ENCODE measurements around the gene SSH2. TPM values are rescaled to one million over a fixed set of nuclear protein-coding genes. Genes with fewer than 3 reads are reported as not detected.

SSH2 gene
- total RNA-seq, 2 experiments from 2014 or later, result 37.5 to 43.5 TPM

DNA sequence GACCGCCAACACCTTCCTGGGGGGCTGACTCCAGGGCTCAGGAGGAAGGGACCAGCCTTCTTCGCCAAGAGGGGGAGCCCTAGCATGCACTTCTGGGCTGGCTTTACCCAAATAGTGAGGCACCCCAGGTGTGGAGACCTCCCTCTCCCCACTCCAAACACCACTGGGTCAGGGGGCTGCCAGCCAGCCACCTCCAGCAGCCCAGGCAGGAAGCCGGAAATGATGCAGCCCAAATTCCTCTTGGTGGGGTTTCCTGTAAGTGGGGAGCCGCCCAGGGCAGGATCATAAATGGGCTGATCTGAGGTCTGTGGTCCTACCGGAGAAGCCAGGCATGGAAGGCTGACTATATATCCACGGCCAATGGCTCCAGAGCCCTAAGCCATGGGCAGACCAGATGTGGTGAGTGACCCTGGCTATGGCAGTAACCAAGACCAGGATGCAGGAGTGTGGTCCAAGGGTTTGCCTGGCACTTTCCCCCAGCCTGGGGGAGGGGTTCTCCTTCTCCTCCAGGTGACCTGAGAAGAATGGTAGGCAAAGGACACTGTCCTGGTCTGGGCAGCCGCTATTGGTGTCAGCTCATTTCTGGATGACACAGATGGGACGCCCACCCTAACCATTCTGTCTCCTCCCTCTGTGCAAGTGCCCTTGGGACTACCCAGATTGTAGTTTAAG is 344.8 kb downstream of the SSH2 start:
- TF ChIP-seq, protein P1, sequence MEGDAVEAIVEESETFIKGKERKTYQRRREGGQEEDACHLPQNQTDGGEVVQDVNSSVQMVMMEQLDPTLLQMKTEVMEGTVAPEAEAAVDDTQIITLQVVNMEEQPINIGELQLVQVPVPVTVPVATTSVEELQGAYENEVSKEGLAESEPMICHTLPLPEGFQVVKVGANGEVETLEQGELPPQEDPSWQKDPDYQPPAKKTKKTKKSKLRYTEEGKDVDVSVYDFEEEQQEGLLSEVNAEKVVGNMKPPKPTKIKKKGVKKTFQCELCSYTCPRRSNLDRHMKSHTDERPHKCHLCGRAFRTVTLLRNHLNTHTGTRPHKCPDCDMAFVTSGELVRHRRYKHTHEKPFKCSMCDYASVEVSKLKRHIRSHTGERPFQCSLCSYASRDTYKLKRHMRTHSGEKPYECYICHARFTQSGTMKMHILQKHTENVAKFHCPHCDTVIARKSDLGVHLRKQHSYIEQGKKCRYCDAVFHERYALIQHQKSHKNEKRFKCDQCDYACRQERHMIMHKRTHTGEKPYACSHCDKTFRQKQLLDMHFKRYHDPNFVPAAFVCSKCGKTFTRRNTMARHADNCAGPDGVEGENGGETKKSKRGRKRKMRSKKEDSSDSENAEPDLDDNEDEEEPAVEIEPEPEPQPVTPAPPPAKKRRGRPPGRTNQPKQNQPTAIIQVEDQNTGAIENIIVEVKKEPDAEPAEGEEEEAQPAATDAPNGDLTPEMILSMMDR (IDR thresholded peaks at IDR 0.05), result peak; percentile 37
- ATAC-seq, result no peak
- peak; percentile 45 for DNase-seq
- Mint-ChIP-seq H3K27ac (peak overlapping the region; percentile 75), H3K4me1 (ENCODE audit: low read depth) (peaks cover 60% of the 10 kb centered on the region), H3K27me3 (no peaks in the 10 kb centered on the region), H3K9me3 (no peaks in the 10 kb centered on the region), H3K36me3 (ENCODE audit: low read depth) (peaks cover 35% of the 10 kb centered on the region), H3K4me3 (peak overlapping the region; percentile 47)
- intact Hi-C loops (cut with micrococcal nuclease), result no loop called here
- CTCF ChIA-PET, result interaction anchor here (1.1 to 14.9 kb wide), 7 partner anchors 8 to 215 kb away, joined by 3 to 172 read pairs (median 5); partner anchors contain the start of gene ABHD15
- POLR2A ChIA-PET, result interaction anchor here (0.6 to 2.2 kb wide), 8 partner anchors 11 to 186 kb away, joined by 3 to 7 read pairs (median 4); partner anchors contain the start of gene TP53I13

DNA sequence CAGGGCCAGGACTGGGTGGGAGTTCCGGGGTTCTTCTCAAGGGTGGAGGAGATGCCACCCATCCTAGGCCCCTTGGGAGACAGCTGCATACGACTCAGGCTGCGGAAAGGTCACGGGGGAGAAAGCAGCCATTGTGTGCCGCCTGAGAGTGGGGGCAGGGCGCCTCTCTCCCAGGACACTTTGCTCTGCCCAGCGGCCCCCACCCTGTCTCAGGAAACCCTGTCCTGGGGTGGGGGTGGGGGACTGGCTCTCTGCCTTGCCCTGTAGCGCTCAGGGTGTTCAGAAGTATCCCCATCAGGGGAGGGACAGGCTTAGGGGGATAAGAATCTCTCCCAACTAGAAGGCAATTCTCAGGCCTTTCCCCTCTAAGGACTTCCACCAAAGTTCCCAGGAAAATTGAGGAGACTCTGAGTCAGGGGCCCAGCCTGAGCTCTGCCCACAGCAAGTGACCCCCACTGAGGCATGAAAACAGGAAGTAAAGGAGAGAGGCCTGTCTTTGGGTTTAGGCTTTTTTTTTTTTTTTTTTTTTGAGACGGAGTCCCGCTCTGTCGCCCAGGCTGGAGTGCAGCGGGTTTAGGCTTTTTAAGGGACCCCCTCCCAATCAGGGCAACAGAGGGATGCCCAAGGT is 345.5 kb downstream of the SSH2 start:
- ATAC-seq (no peak), DNase-seq (peak; percentile 4)
- H3K4me3 Mint-ChIP-seq, result no peak overlapping the region
- peaks cover 57% of the 10 kb centered on the region for H3K4me1 Mint-ChIP-seq (ENCODE audit: low read depth)
- ChIA-PET POLR2A (interaction anchor here (0.6 to 2.2 kb wide), 3 partner anchors 11 to 185 kb away, joined by 3 to 6 read pairs (median 6); no protein-coding TSS in a partner anchor), CTCF (interaction anchor here (1.3 to 14.9 kb wide), 3 partner anchors 32 to 215 kb away, joined by 4 to 172 read pairs (median 4); no protein-coding TSS in a partner anchor)
- intact Hi-C loops (cut with micrococcal nuclease), result loop anchor here (5.0 kb wide), 1 partner anchor 33 kb away; no protein-coding TSS in a partner anchor
- peak overlapping the region; percentile 75 for H3K27ac Mint-ChIP-seq
- no peaks in the 10 kb centered on the region for H3K27me3 Mint-ChIP-seq
- H3K36me3 Mint-ChIP-seq (ENCODE audit: low read depth), result peaks cover 42% of the 10 kb centered on the region
- H3K9me3 Mint-ChIP-seq, result no peaks in the 10 kb centered on the region
- TF ChIP-seq, protein P1 (IDR thresholded peaks at IDR 0.05), result no peak

DNA sequence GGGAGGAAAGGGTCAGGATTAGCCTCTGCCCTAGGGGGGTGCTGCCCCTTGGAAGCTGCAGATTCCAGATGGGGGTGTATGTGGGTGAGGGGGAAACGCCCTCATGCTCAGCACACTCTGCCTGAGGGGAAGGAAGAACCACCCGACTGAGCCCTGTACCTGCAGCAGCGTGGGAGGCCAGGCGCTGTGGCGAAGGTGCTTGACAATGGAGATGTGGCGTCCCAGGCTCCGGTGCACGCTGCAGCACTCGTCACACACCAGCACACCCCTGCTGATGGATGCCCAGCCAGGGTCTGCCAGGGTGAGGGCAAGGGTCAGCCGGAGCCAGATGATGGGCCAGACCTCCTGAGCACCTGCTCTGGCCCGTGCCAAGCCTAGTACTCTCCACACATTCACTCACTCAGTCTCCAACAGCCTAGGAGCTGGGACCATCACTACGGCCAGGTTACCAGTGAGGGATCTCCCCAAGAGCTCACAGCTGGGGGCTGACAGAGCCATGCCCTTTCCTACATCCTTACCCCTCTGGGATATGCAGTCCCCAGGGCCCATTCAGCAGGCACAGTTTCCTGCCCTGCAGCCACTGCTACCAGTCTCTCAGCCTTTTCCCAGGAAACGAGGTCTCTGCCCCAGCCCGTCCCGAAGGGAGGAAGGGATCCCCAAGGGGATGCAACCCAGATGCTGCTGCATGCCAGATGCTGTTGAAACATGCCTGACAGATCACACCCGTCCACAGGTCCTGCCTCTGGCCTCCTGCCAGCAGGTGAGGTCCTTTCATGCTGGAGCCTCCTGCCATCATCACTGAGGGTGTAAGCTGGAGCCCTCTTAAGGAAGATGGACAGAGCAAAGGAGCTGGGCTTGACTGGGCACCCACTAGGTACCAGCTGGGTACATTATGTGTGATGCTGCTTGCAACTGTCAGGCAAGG is 346.4 kb downstream of the SSH2 start:
- TF ChIP-seq, protein P1 (IDR thresholded peaks at IDR 0.05), result no peak
- ChIA-PET POLR2A (interaction anchor here (0.8 to 2.2 kb wide), 4 partner anchors 10 to 99 kb away, joined by 3 to 6 read pairs (median 5); no protein-coding TSS in a partner anchor), CTCF (interaction anchor here (0.7 to 14.9 kb wide), 5 partner anchors 9 to 214 kb away, joined by 3 to 172 read pairs (median 3); partner anchors contain the start of gene ANKRD13B)
- H3K36me3 Mint-ChIP-seq (ENCODE audit: low read depth), result peaks cover 42% of the 10 kb centered on the region
- H3K27ac Mint-ChIP-seq, result peak overlapping the region; percentile 57
- ATAC-seq (no peak), DNase-seq (peak; percentile 1)
- intact Hi-C loops (cut with micrococcal nuclease), result loop anchor here (5.0 kb wide), 1 partner anchor 34 kb away; no protein-coding TSS in a partner anchor
- H3K27me3 Mint-ChIP-seq, result no peaks in the 10 kb centered on the region
- no peaks in the 10 kb centered on the region for H3K9me3 Mint-ChIP-seq
- H3K4me1 Mint-ChIP-seq (ENCODE audit: low read depth), result peaks cover 57% of the 10 kb centered on the region
- H3K4me3 Mint-ChIP-seq, result no peak overlapping the region

DNA sequence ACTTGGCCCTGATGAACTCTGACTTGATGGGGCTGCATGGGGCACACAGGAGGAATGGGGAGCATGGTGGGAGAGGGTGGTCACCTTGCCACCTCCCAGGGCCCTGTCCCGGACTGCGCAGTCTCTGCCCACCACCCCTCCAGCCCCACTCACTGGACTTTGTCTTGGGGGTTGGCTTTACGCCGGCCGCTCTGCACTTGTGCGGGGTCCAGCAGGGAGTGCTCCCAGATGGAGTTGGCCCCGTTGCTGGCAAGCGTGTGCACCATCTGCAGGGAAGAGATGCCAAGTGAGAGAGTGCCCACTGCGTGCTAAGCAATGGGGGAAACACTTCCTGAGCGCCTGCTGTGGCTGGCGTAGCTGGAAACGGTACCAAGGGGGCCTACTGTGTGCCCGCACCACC is 347.3 kb downstream of the SSH2 start:
- ATAC-seq (no peak), DNase-seq (peak; percentile 0)
- peaks cover 52% of the 10 kb centered on the region for H3K4me1 Mint-ChIP-seq (ENCODE audit: low read depth)
- H3K27ac Mint-ChIP-seq, result no peak overlapping the region
- H3K9me3 Mint-ChIP-seq, result no peaks in the 10 kb centered on the region
- intact Hi-C loops (cut with micrococcal nuclease), result loop anchor here (5.0 kb wide), 1 partner anchor 35 kb away; no protein-coding TSS in a partner anchor
- H3K27me3 Mint-ChIP-seq, result no peaks in the 10 kb centered on the region
- POLR2A ChIA-PET, result interaction anchor here (0.8 to 1.2 kb wide), 2 partner anchors 35 to 100 kb away, joined by 3 to 4 read pairs; no protein-coding TSS in a partner anchor
- peaks cover 47% of the 10 kb centered on the region for H3K36me3 Mint-ChIP-seq (ENCODE audit: low read depth)
- CTCF ChIA-PET, result interaction anchor here (0.9 to 14.9 kb wide), 4 partner anchors 10 to 34 kb away, joined by 3 to 172 read pairs (median 46); partner anchors contain the start of gene ANKRD13B
- H3K4me3 Mint-ChIP-seq, result no peak overlapping the region
- TF ChIP-seq, protein P1 (IDR thresholded peaks at IDR 0.05), result no peak
